Mesenchymal stem cell (in vitro differentiated cells and primary cell): ENCODE data around the gene PPP1R2.
A peak's percentile ranks its signal among the peaks of the same experiment; 100 is the strongest.

Source experiments
- DNase-seq: peaks from one replicate; pipeline ENCODE4 v3.0.0-alpha.2; 2013
- H2AFZ ChIP-seq: one replicate; pipeline ENCODE4 v1.6.1; 2013; ENCODE audit warnings: low read depth, mild to moderate bottlenecking, control low read depth, inconsistent platforms, low read length, moderate library complexity
- H2AK5ac ChIP-seq: 2 replicates; pipeline ENCODE4 v1.6.1; 2013; ENCODE audit warnings: low read length, moderate library complexity, mild to moderate bottlenecking, inconsistent platforms; ENCODE audit not compliant: severe bottlenecking
- H2BK120ac ChIP-seq: one replicate; pipeline ENCODE4 v1.6.1; 2013; ENCODE audit warnings: low read depth, mild to moderate bottlenecking, inconsistent platforms, low read length, moderate library complexity
- H2BK12ac ChIP-seq, 2 experiments: one replicate each; pipeline ENCODE4 v1.6.1; 2013; ENCODE audit warnings: inconsistent platforms in 2 of 2, low read length in 2 of 2, mild to moderate bottlenecking in 2 of 2, moderate library complexity in 2 of 2, control low read depth in 1 of 2
- H2BK15ac ChIP-seq: one replicate; pipeline ENCODE4 v1.6.1; 2013; ENCODE audit warnings: mild to moderate bottlenecking, low read depth, inconsistent platforms; ENCODE audit not compliant: poor library complexity, severe bottlenecking
- H2BK5ac ChIP-seq: 2 replicates; pipeline ENCODE4 v1.6.1; 2013; ENCODE audit warnings: low read depth, mild to moderate bottlenecking, low read length, control low read depth, inconsistent platforms; ENCODE audit not compliant: poor library complexity, severe bottlenecking
- H3K14ac ChIP-seq, 2 experiments: one replicate each; pipeline ENCODE4 v1.6.1; 2013; ENCODE audit warnings: inconsistent platforms in 2 of 2, low read length in 2 of 2, control low read depth in 1 of 2, mild to moderate bottlenecking in 1 of 2, moderate library complexity in 1 of 2
- H3K18ac ChIP-seq, 2 experiments: one replicate each; pipeline ENCODE4 v1.6.1; 2013; ENCODE audit warnings: inconsistent platforms in 2 of 2, low read length in 2 of 2, control low read depth in 1 of 2, low read depth in 1 of 2, mild to moderate bottlenecking in 1 of 2
- H3K23ac ChIP-seq, 2 experiments: one replicate each; pipeline ENCODE4 v1.6.1; 2013; ENCODE audit warnings: inconsistent platforms in 2 of 2, low read length in 2 of 2, mild to moderate bottlenecking in 2 of 2, moderate library complexity in 2 of 2, control low read depth in 1 of 2
- H3K27ac ChIP-seq: 2 replicates; pipeline ENCODE4 v1.5.1; 2013; ENCODE audit warnings: mild to moderate bottlenecking, moderate library complexity, low read length, control low read depth, inconsistent platforms; ENCODE audit not compliant: poor library complexity, severe bottlenecking
- H3K27me3 ChIP-seq, 2 experiments: 2 replicates each; pipeline versions ENCODE4 v1.6.1 to v1.7.0; 2013; ENCODE audit warnings: low read length in 2 of 2, mild to moderate bottlenecking in 2 of 2, moderate library complexity in 2 of 2, control low read depth in 1 of 2, inconsistent platforms in 1 of 2; ENCODE audit not compliant: control insufficient read depth in 1 of 2, insufficient read depth in 1 of 2
- H3K36me3 ChIP-seq, 2 experiments: 2 replicates each; pipeline versions ENCODE4 v1.6.1 to v1.7.0; 2013; ENCODE audit warnings: low read length in 2 of 2, control low read depth in 1 of 2, inconsistent platforms in 1 of 2, low read depth in 1 of 2, mild to moderate bottlenecking in 1 of 2; ENCODE audit not compliant: insufficient read depth in 2 of 2, control insufficient read depth in 1 of 2
- H3K4ac ChIP-seq, 2 experiments: one replicate each; pipeline ENCODE4 v1.6.1; 2013; ENCODE audit warnings: inconsistent platforms in 2 of 2, low read length in 2 of 2, mild to moderate bottlenecking in 2 of 2, moderate library complexity in 2 of 2, control low read depth in 1 of 2, low read depth in 1 of 2
- H3K4me1 ChIP-seq: 2 replicates; pipeline ENCODE4 v1.6.1; 2013; ENCODE audit warnings: low read depth, low read length, control low read depth; ENCODE audit not compliant: control insufficient read depth, insufficient read depth
- H3K4me2 ChIP-seq: 2 replicates; pipeline ENCODE4 v1.6.1; 2013; ENCODE audit warnings: low read length, mild to moderate bottlenecking, inconsistent platforms; ENCODE audit not compliant: poor library complexity, severe bottlenecking
- H3K4me3 ChIP-seq, 2 experiments: 2 replicates each; pipeline versions ENCODE4 v1.5.1 to v1.7.0; 2013; ENCODE audit warnings: low read length in 2 of 2, mild to moderate bottlenecking in 2 of 2, control low read depth in 1 of 2, low read depth in 1 of 2; ENCODE audit not compliant: insufficient read depth in 1 of 2
- H3K79me1 ChIP-seq: replicated peaks from 2 replicates; pipeline ENCODE4 v1.6.1; 2013; ENCODE audit warnings: mild to moderate bottlenecking, control low read depth, low read length, inconsistent platforms; ENCODE audit not compliant: poor library complexity, severe bottlenecking
- H3K9ac ChIP-seq: 2 replicates; pipeline ENCODE4 v1.7.0; 2013; ENCODE audit warnings: mild to moderate bottlenecking, low read length, moderate library complexity
- H3K9me3 ChIP-seq: 2 replicates; pipeline ENCODE4 v1.7.0; 2013; ENCODE audit warnings: mild to moderate bottlenecking, low read length; ENCODE audit not compliant: control insufficient read depth
- H4K8ac ChIP-seq: one replicate; pipeline ENCODE4 v1.6.1; 2013; ENCODE audit warnings: inconsistent platforms, mild to moderate bottlenecking, low read length, moderate library complexity
- H4K91ac ChIP-seq: one replicate; pipeline ENCODE4 v1.6.1; 2013; ENCODE audit warnings: mild to moderate bottlenecking, low read length, inconsistent platforms
- WGBS: methylation state at CpG from one replicate; pipeline ENCODE4 v1.1.7; 2013; ENCODE audit warnings: mixed read lengths; 5-methylcytosine and 5-hydroxymethylcytosine counted together

PPP1R2 gene

GRCh38 chr3:195566797-195567196 lies 23.7 kb upstream of the PPP1R2 start:
- Histone ChIP-seq H3K9me3 (no peaks in the 10 kb centered on the region), H3K36me3 (peaks cover 0 to 16% of the 10 kb centered on the region in 2 experiments), H3K9ac (no peak overlapping the region), H3K4me2 (no peak overlapping the region), H3K18ac (no peak overlapping the region), H3K4ac (no peak overlapping the region), H4K8ac (no peak overlapping the region), H3K4me3 (no peak overlapping the region), H2AFZ (no peak overlapping the region), H2BK120ac (no peak overlapping the region), H2BK15ac (no peak overlapping the region), H3K4me1 (no peaks in the 10 kb centered on the region), H2BK12ac (no peak overlapping the region), H3K14ac (no peak overlapping the region), H3K27ac (no peak overlapping the region), H3K23ac (no peak overlapping the region), H4K91ac (no peak overlapping the region), H3K27me3 (peaks cover 3 to 10% of the 10 kb centered on the region in 2 experiments), H2AK5ac (no peak overlapping the region), H2BK5ac (no peak overlapping the region), H3K79me1 (no peaks in the 10 kb centered on the region)
- 77% methylated on average over 2 of the region's 6 CpGs for WGBS
- no peak for DNase-seq

DNA sequence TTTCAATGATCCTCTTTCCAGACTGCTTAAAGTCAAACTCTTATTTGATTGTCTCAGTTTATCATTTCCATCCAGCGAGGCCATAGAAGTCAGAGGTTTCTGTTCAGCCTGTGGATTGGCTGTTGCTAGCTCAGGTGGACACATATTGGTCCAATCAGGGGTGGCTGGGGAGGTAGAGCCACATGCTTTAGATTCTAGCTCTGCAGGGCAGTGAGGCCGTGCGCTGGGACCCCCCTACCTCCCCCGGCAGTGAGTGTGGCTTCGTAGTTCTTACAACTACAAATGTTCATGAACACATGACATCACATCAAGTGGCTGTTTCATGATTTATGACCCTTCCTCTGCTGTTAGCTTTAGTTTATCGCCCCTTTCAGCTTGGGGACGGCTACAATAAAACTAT lies 22.6 kb upstream of the PPP1R2 start:
- H3K27ac ChIP-seq: no peak overlapping the region
- no peak overlapping the region for H2BK5ac ChIP-seq

GRCh38 chr3:195563317-195563716 lies 20.2 kb upstream of the PPP1R2 start:
- no peak overlapping the region for H3K23ac ChIP-seq
- peaks cover 3 to 7% of the 10 kb centered on the region in 2 experiments for H3K27me3 ChIP-seq
- DNase-seq: no peak
- H3K79me1 ChIP-seq: no peaks in the 10 kb centered on the region
- H2AK5ac ChIP-seq: no peak overlapping the region
- no peak overlapping the region for H3K4me3 ChIP-seq
- H2BK120ac ChIP-seq: no peak overlapping the region
- H2BK5ac ChIP-seq: no peak overlapping the region
- WGBS: 93% methylated on average over 4 of the region's 4 CpGs
- no peak overlapping the region for H3K4me2 ChIP-seq
- H4K91ac ChIP-seq: no peak overlapping the region
- H2BK15ac ChIP-seq: no peak overlapping the region
- no peak overlapping the region for H3K9ac ChIP-seq
- H4K8ac ChIP-seq: no peak overlapping the region
- H3K27ac ChIP-seq: no peak overlapping the region
- no peaks in the 10 kb centered on the region for H3K36me3 ChIP-seq
- H3K4ac ChIP-seq: no peak overlapping the region
- H3K9me3 ChIP-seq: no peaks in the 10 kb centered on the region
- no peak overlapping the region for H3K18ac ChIP-seq
- peak overlapping the region in 1 of 2 experiments; percentile 22 for H3K14ac ChIP-seq
- H2AFZ ChIP-seq: no peak overlapping the region
- no peak overlapping the region for H2BK12ac ChIP-seq
- H3K4me1 ChIP-seq: no peaks in the 10 kb centered on the region

More for the DNA sequence above, 22.6 kb upstream of the PPP1R2 start:
- no peak overlapping the region for H2BK12ac ChIP-seq
- H2AK5ac ChIP-seq: no peak overlapping the region
- no peak overlapping the region for H3K14ac ChIP-seq
- H3K4me3 ChIP-seq: no peak overlapping the region
- no peak overlapping the region for H3K4ac ChIP-seq
- no peak overlapping the region for H2BK120ac ChIP-seq
- H3K4me2 ChIP-seq: no peak overlapping the region
- H3K4me1 ChIP-seq: no peaks in the 10 kb centered on the region
- H2BK15ac ChIP-seq: no peak overlapping the region
- H3K9ac ChIP-seq: no peak overlapping the region
- DNase-seq: no peak
- H3K27me3 ChIP-seq: peaks cover 3 to 10% of the 10 kb centered on the region in 2 experiments
- H4K91ac ChIP-seq: no peak overlapping the region
- WGBS: 49% methylated on average over 7 of the region's 7 CpGs
- no peaks in the 10 kb centered on the region for H3K9me3 ChIP-seq
- H2AFZ ChIP-seq: no peak overlapping the region
- H3K23ac ChIP-seq: no peak overlapping the region
- no peak overlapping the region for H3K18ac ChIP-seq
- H3K79me1 ChIP-seq: no peaks in the 10 kb centered on the region
- H3K36me3 ChIP-seq: peaks cover 0 to 8% of the 10 kb centered on the region in 2 experiments
- H4K8ac ChIP-seq: no peak overlapping the region

DNA sequence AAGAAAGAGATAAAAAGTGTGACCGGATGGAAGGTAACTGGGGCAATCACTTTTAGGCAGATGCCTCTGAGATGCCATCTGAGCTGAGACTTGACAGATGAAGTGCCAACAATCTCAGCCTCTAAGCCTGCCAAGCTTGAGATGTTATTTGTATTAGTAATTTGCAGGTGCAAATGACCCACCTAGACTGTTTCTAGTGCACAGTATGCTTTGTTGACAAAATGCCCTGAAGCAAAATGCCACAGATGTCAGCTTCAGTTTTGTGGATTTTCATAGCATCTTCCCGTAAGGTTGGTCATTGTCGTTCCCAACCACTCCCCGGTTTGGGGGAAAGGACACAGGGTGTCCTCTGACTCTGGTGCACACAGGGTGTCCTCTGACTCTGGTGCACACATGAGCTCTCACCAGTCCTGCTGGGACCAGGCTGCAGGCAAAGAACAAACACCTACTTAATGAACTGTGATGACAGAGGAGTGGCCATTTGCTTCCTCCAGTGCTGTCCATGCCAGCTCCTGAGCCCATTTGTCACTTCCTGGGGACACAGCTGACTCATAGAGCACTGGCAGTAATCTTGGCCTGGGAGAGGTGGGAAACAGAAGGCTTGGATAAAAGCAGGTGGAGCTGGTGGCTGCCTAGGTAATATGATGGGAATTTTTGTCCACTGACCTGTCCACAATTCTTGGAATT lies 16.7 kb upstream of the PPP1R2 start:
- Histone ChIP-seq H2BK15ac (no peak overlapping the region), H3K9ac (no peak overlapping the region), H2AFZ (no peak overlapping the region), H4K8ac (no peak overlapping the region), H3K36me3 (no peaks in the 10 kb centered on the region), H2BK5ac (no peak overlapping the region), H3K9me3 (no peaks in the 10 kb centered on the region), H3K4me3 (no peak overlapping the region), H3K4me1 (no peaks in the 10 kb centered on the region), H2BK12ac (no peak overlapping the region), H3K79me1 (no peaks in the 10 kb centered on the region), H4K91ac (no peak overlapping the region), H3K14ac (no peak overlapping the region), H3K27me3 (peaks cover 11 to 20% of the 10 kb centered on the region in 2 experiments), H2AK5ac (no peak overlapping the region), H3K18ac (no peak overlapping the region), H3K4me2 (no peak overlapping the region), H3K27ac (no peak overlapping the region), H3K4ac (no peak overlapping the region), H3K23ac (no peak overlapping the region), H2BK120ac (no peak overlapping the region)
- DNase-seq: no peak
- WGBS: 90% methylated on average over 4 of the region's 4 CpGs
